B cell (primary cell): Measurements from ENCODE around the gene UNC93B1. TPM values are rescaled to one million over a fixed set of nuclear protein-coding genes. Genes with fewer than 3 reads are reported as not detected.

Experiments used
- ATAC-seq: fragments of 200-7000 bp; cut with Tn5 transposase; one replicate; pipeline ENCODE4 v1.10.0; 2021; ENCODE audit warnings: low read depth, mild to moderate bottlenecking, moderate number of reproducible peaks, moderate library complexity
- CTCF ChIA-PET: fragments of 350-600 bp; sonication (Branson Sonifier 250); formaldehyde crosslinking; loops from one replicate; lab custom pipeline; 2021; ENCODE audit warnings: antibody characterized with exemption, inconsistent platforms; lab: Charles Lee
- POLR2A ChIA-PET: fragments of 350-600 bp; sonication (Branson Sonifier 250); formaldehyde crosslinking; loops from one replicate; lab custom pipeline; 2021; ENCODE audit warnings: antibody characterized with exemption; lab: Charles Lee
- DNase-seq: peaks from one replicate; pipeline ENCODE4 v3.0.0; 2013
- H2AFZ ChIP-seq: 2 replicates; pipeline ENCODE4 v1.6.1; 2012; ENCODE audit warnings: mild to moderate bottlenecking, low read depth, low read length; ENCODE audit not compliant: insufficient read depth, poor library complexity, severe bottlenecking
- H3K27ac ChIP-seq, 2 donors: 1 replicate in 1 of 2; 2 replicates in 1 of 2; pipeline ENCODE4 v1.5.1; 2012 to 2013; ENCODE audit warnings: low read length in 2 of 2, mild to moderate bottlenecking in 2 of 2, moderate library complexity in 1 of 2
- H3K27me3 ChIP-seq, 4 experiments: fragments of 200-600 bp in 1 of 4; sonication (generic) in 1 of 4; replicated peaks in 1 of 4; 1 replicate in 2 of 4; 2 replicates in 2 of 4; pipeline versions ENCODE4 v1.6.1 to v1.7.0; 2013 to 2016; ENCODE audit warnings: low read length in 3 of 4, mild to moderate bottlenecking in 2 of 4, mixed read lengths in 1 of 4, moderate library complexity in 1 of 4; ENCODE audit not compliant: insufficient read depth in 4 of 4, control insufficient read depth in 3 of 4; ENCODE audit errors: control extremely low read depth in 1 of 4
- H3K36me3 ChIP-seq, 2 experiments: replicated peaks in 1 of 2; 1 replicate in 1 of 2; 2 replicates in 1 of 2; pipeline versions ENCODE4 v1.6.1 to v1.7.1; 2013; ENCODE audit warnings: low read length in 1 of 2; ENCODE audit not compliant: insufficient read depth in 2 of 2, control insufficient read depth in 1 of 2; ENCODE audit errors: control extremely low read depth in 1 of 2, extremely low read depth in 1 of 2
- H3K4me1 ChIP-seq, 2 donors: fragments of 200-600 bp in 1 of 2; sonication (generic) in 1 of 2; 1 replicate in 1 of 2; 2 replicates in 1 of 2; pipeline versions ENCODE4 v1.5.1 to v1.6.1; 2013 to 2017; ENCODE audit warnings: low read length in 2 of 2; ENCODE audit not compliant: control insufficient read depth in 2 of 2, insufficient read depth in 2 of 2
- H3K4me2 ChIP-seq: replicated peaks from 2 replicates; pipeline ENCODE3; 2012; ENCODE audit warnings: mild to moderate bottlenecking, low read depth, low read length; ENCODE audit not compliant: poor library complexity, severe bottlenecking
- H3K4me3 ChIP-seq, 5 experiments: fragments of 200-600 bp in 1 of 5; sonication (generic) in 1 of 5; 1 replicate in 3 of 5; 2 replicates in 2 of 5; pipeline versions ENCODE4 v1.5.1 to v1.7.0; 2011 to 2016; ENCODE audit warnings: low read length in 4 of 5, mild to moderate bottlenecking in 4 of 5, low read depth in 2 of 5, control low read depth in 1 of 5, moderate library complexity in 1 of 5; ENCODE audit not compliant: insufficient read depth in 1 of 5; ENCODE audit errors: control extremely low read depth in 1 of 5, extremely low read depth in 1 of 5
- H3K79me2 ChIP-seq: fragments of 200-600 bp; sonication (generic); one replicate; pipeline ENCODE4 v1.6.0; 2016; ENCODE audit warnings: low read length; ENCODE audit not compliant: control insufficient read depth, insufficient read depth
- H3K9ac ChIP-seq: fragments of 200-600 bp; sonication (generic); 2 replicates; pipeline ENCODE4 v1.6.1; 2017; ENCODE audit warnings: mild to moderate bottlenecking, low read length, moderate library complexity
- H3K9me3 ChIP-seq, 3 donors: one replicate each; pipeline versions ENCODE4 v1.6.1 to v1.7.1; 2013; ENCODE audit warnings: low read length in 2 of 3; ENCODE audit not compliant: control insufficient read depth in 2 of 3, insufficient read depth in 1 of 3; ENCODE audit errors: control extremely low read depth in 1 of 3
- H4K20me1 ChIP-seq: 2 replicates; pipeline ENCODE4 v1.6.0; 2012; ENCODE audit warnings: mild to moderate bottlenecking, low read length; ENCODE audit not compliant: insufficient read depth, control insufficient read depth, poor library complexity, severe bottlenecking
- H3K27ac Mint-ChIP-seq: one replicate; pipeline ENCODE4 v1.8.0; 2021; ENCODE audit warnings: mixed read lengths
- H3K27me3 Mint-ChIP-seq: one replicate; pipeline ENCODE4 v1.8.0; 2021; ENCODE audit warnings: mixed read lengths
- H3K4me1 Mint-ChIP-seq: one replicate; pipeline ENCODE4 v1.8.0; 2021; ENCODE audit warnings: mixed read lengths
- H3K4me3 Mint-ChIP-seq: one replicate; pipeline ENCODE4 v1.8.0; 2021; ENCODE audit warnings: mixed read lengths
- H3K9me3 Mint-ChIP-seq: one replicate; pipeline ENCODE4 v1.8.0; 2022; ENCODE audit warnings: mixed read lengths; ENCODE audit not compliant: insufficient read depth
- EZH2 ChIP-seq: IDR thresholded peaks from 2 replicates; pipeline ENCODE4 v1.6.1; 2012; ENCODE audit warnings: borderline replicate concordance, low read depth, mild to moderate bottlenecking, moderate library complexity, low read length; ENCODE audit not compliant: insufficient read depth, poor library complexity, severe bottlenecking
- WGBS: methylation state at CpG from one replicate; pipeline ENCODE4 v1.1.5; 2013; ENCODE audit warnings: missing lambda C conversion rate; ENCODE audit not compliant: insufficient coverage; 5-methylcytosine and 5-hydroxymethylcytosine counted together
- intact Hi-C: fragments of 100-400 bp; cut with micrococcal nuclease; formaldehyde crosslinking; loops from one replicate; pipeline ENCODE4 v1.10.0; 2022
- polyA plus RNA-seq: library from polyadenylated mRNA; depleted of rRNA; stranded (reverse); fragments of >200 nt; gene quantifications from 2 replicates; pipeline ENCODE4 v1.2.3, GENCODE V29; 2012
- total RNA-seq, 2 donors: library from RNA; stranded (reverse); fragments of 120-200 nt in 1 of 2; gene quantifications; 1 replicate in 1 of 2; 2 replicates in 1 of 2; pipeline versions ENCODE4 v1.2.3 to v1.2.4, GENCODE V29; 2013 to 2022
- TF ChIP-seq, protein P1 (sequence below): fragments of 200-600 bp; IDR thresholded peaks from one replicate; pipeline ENCODE4 v1.8.0; 2022; ENCODE audit warnings: antibody characterized with exemption, mild to moderate bottlenecking

UNC93B1 gene
- total and polyA plus RNA-seq, 2 donors (not counting 1 experiment from before 2014, with no cell fraction given): 114 to 308 TPM

- no peak for TF ChIP-seq EZH2
- TF ChIP-seq, protein P1, sequence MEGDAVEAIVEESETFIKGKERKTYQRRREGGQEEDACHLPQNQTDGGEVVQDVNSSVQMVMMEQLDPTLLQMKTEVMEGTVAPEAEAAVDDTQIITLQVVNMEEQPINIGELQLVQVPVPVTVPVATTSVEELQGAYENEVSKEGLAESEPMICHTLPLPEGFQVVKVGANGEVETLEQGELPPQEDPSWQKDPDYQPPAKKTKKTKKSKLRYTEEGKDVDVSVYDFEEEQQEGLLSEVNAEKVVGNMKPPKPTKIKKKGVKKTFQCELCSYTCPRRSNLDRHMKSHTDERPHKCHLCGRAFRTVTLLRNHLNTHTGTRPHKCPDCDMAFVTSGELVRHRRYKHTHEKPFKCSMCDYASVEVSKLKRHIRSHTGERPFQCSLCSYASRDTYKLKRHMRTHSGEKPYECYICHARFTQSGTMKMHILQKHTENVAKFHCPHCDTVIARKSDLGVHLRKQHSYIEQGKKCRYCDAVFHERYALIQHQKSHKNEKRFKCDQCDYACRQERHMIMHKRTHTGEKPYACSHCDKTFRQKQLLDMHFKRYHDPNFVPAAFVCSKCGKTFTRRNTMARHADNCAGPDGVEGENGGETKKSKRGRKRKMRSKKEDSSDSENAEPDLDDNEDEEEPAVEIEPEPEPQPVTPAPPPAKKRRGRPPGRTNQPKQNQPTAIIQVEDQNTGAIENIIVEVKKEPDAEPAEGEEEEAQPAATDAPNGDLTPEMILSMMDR: no peak
- H3K27ac ChIP-seq: peak overlapping the region; percentile 54 to 60
- ATAC-seq (no peak), DNase-seq (no peak)
- H3K9me3 Mint-ChIP-seq: no peaks in the 10 kb centered on the region
- H3K4me1 Mint-ChIP-seq: peaks cover 62% of the 10 kb centered on the region
- ChIA-PET CTCF (interaction anchor here (1.0 to 1.6 kb wide), 2 partner anchors 202 to 204 kb away, joined by 3 read pairs; no protein-coding TSS in a partner anchor), POLR2A (no interaction called here)
- H3K36me3 ChIP-seq: peaks cover 0 to 19% of the 10 kb centered on the region in 2 experiments
- H2AFZ ChIP-seq: no peak overlapping the region
- peak overlapping the region; percentile 81 for H3K9ac ChIP-seq
- H3K4me3 Mint-ChIP-seq: peak overlapping the region; percentile 88
- peaks cover 50% of the 10 kb centered on the region for H4K20me1 ChIP-seq
- 89% methylated on average over 11 of the region's 14 CpGs for WGBS
- no peaks in the 10 kb centered on the region for H3K27me3 Mint-ChIP-seq
- peaks cover 41% of the 10 kb centered on the region for H3K79me2 ChIP-seq
- H3K9me3 ChIP-seq: no peaks in the 10 kb centered on the region
- peak overlapping the region; percentile 92 for H3K27ac Mint-ChIP-seq
- H3K4me2 ChIP-seq: peak overlapping the region; percentile 85
- H3K4me3 ChIP-seq: peak overlapping the region in 4 of 5 experiments; percentile 48 to 89 (median 68)
- H3K27me3 ChIP-seq: no peaks in the 10 kb centered on the region
- intact Hi-C loops: loop anchor here (5.0 to 10.0 kb wide), 2 partner anchors 268 to 440 kb away; partner anchors contain the start of gene C11orf24
- H3K4me1 ChIP-seq: peaks cover 58 to 82% of the 10 kb centered on the region in 2 donors
Measured at GRCh38 chr11:68004551-68005335, 846 bp upstream of the UNC93B1 start.
